Renal pelvis (tissue), 12 donors: Measurements from ENCODE around the gene THBS3. TPM values are rescaled to one million over a fixed set of nuclear protein-coding genes. Genes with fewer than 3 reads are reported as not detected.
A peak's percentile ranks its signal among the peaks of the same experiment; 100 is the strongest.
"Not testable (repeated sequence)": the region's sequence is repeated elsewhere in the genome, so short reads cannot be mapped to it uniquely, and the experiment has no call there.

Experiments
- DNase-seq: peaks from one replicate; pipeline ENCODE4 v3.0.0-alpha.2; 2013
- long read RNA-seq, 16 experiments: transcript quantifications; one replicate each; lab custom pipeline, GENCODE V29; 2026
- polyA plus RNA-seq, 3 donors: library from polyadenylated mRNA; unstranded; fragments of 120-200 nt; gene quantifications; one replicate each; pipeline ENCODE4 v1.2.1, GENCODE V29; 2013; ENCODE audit not compliant: insufficient read length in 3 of 3

THBS3 gene
- 10 to 100 TPM; 32.3 to 50.0 (median 43.0) TPM for polyA plus RNA-seq
- long read RNA-seq, donor 1 = 0 reads
- long read RNA-seq, donor 2, partial matches to known transcripts = 0 of 1 reads
- long read RNA-seq, donor 2, other reads (novel, unspliced or antisense) = 0 of 1 reads
- long read RNA-seq, donor 3, partial matches to known transcripts = 0 of 1 reads
- long read RNA-seq, donor 3, other reads (novel, unspliced or antisense) = 0 of 1 reads
- long read RNA-seq, donor 4, partial matches to known transcripts = 0 of 3 reads
- long read RNA-seq, donor 4, other reads (novel, unspliced or antisense) = 0 of 3 reads
- long read RNA-seq, donor 5, partial matches to known transcripts = 0 of 1 reads
- long read RNA-seq, donor 5, other reads (novel, unspliced or antisense) = 0 of 1 reads
- long read RNA-seq, donor 6, partial matches to known transcripts = 0 of 4 reads
- long read RNA-seq, donor 6, other reads (novel, unspliced or antisense) = 0 of 4 reads
- long read RNA-seq, donor 7, partial matches to known transcripts = 0 of 2 reads
- long read RNA-seq, donor 7, other reads (novel, unspliced or antisense) = 0 of 2 reads
- long read RNA-seq, donor 8, partial matches to known transcripts = 0 of 5 reads
- long read RNA-seq, donor 8, other reads (novel, unspliced or antisense) = 0 of 5 reads
- long read RNA-seq, donor 9, partial matches to known transcripts = 0 of 3 reads
- long read RNA-seq, donor 9, other reads (novel, unspliced or antisense) = 0 of 3 reads
- long read RNA-seq, donor 10, partial matches to known transcripts = 0 of 2 reads
- long read RNA-seq, donor 10, other reads (novel, unspliced or antisense) = 0 of 2 reads
- long read RNA-seq, donor 11, partial matches to known transcripts = 0 of 4 reads
- long read RNA-seq, donor 11, other reads (novel, unspliced or antisense) = 0 of 4 reads
- long read RNA-seq, donor 12, partial matches to known transcripts = 0 of 4 reads
- long read RNA-seq, donor 12, other reads (novel, unspliced or antisense) = 0 of 4 reads
- long read RNA-seq, donor 13, partial matches to known transcripts = 0 of 3 reads
- long read RNA-seq, donor 13, other reads (novel, unspliced or antisense) = 0 of 3 reads
- long read RNA-seq, donor 14 = 0 reads
- long read RNA-seq, donor 15, partial matches to known transcripts = 0 of 2 reads
- long read RNA-seq, donor 15, other reads (novel, unspliced or antisense) = 0 of 2 reads
- long read RNA-seq, donor 16, partial matches to known transcripts = 0 of 4 reads
- long read RNA-seq, donor 16, other reads (novel, unspliced or antisense) = 0 of 4 reads

- DNase-seq = peak; percentile 54
These were observed at the start of gene THBS3 for GRCh38 chr1:155207806-155208540. Gene THBS3 (minus strand): TSS chr1:155207897. CDS start chr1:155207876, 21 bp downstream.

- no peak for DNase-seq
These were observed 48.6 kb upstream of the THBS3 start for GRCh38 chr1:155256058-155256852.

- peak; percentile 90 for DNase-seq
These were observed 47.7 kb upstream of the THBS3 start, which contains the start of gene ENTREP3 for GRCh38 chr1:155255243-155256007. Gene ENTREP3 (minus strand): TSS chr1:155255483. CDS start chr1:155254877, 606 bp downstream.

- no peak for DNase-seq
These were observed 47.1 kb upstream of the THBS3 start for GRCh38 chr1:155254714-155255242.

- DNase-seq = no peak
These were observed 46.6 kb upstream of the THBS3 start for GRCh38 chr1:155254228-155254713.

GRCh38 chr1:155253797-155254196 is 46.1 kb upstream of the THBS3 start:
- DNase-seq = no peak

- DNase-seq = no peak
These were observed 45.5 kb upstream of the THBS3 start for GRCh38 chr1:155253208-155253607.

- no peak for DNase-seq
These were observed 43.9 kb upstream of the THBS3 start for GRCh38 chr1:155251566-155251965.

GRCh38 chr1:155250633-155251449 is 43.1 kb upstream of the THBS3 start:
- DNase-seq = peak; percentile 94

GRCh38 chr1:155250246-155250632 is 42.5 kb upstream of the THBS3 start:
- DNase-seq = no peak

GRCh38 chr1:155247667-155248553 is 40.2 kb upstream of the THBS3 start:
- no peak for DNase-seq

GRCh38 chr1:155246796-155247195 is 39.1 kb upstream of the THBS3 start:
- not testable (repeated sequence) for DNase-seq

GRCh38 chr1:155245163-155245524 is 37.4 kb upstream of the THBS3 start:
- DNase-seq = no peak

GRCh38 chr1:155244368-155245162 is 36.9 kb upstream of the THBS3 start:
- peak; percentile 99 for DNase-seq

- DNase-seq = no peak
These were observed 35.2 kb upstream of the THBS3 start for GRCh38 chr1:155242805-155243358.

GRCh38 chr1:155241841-155242264 is 34.2 kb upstream of the THBS3 start:
- DNase-seq = no peak
